Pancreas (tissue), 10 donors: ENCODE results near the gene NDUFS8. TPM values are rescaled to one million over a fixed set of nuclear protein-coding genes. Genes with fewer than 3 reads are reported as not detected.
"Not testable (repeated sequence)": the region's sequence is repeated elsewhere in the genome, so short reads cannot be mapped to it uniquely, and the experiment has no call there.

Experiments used
- ATAC-seq, 4 donors: fragments of 200-7000 bp; cut with Tn5 transposase; one replicate each; pipeline versions ENCODE4 v1.8.0 to v1.9.1; 2020; ENCODE audit warnings: mild to moderate bottlenecking in 4 of 4, moderate library complexity in 4 of 4
- DNase-seq, 6 donors: peaks; one replicate each; pipeline ENCODE4 v3.0.0-alpha.2; 2020
- FAIRE-seq: peaks from 2 replicates; lab custom pipeline; 2012; peaks lifted over from hg19 to GRCh38; lab: Jason Lieb, UNC
- H3K27ac ChIP-seq, 4 donors: fragments of 200-600 bp; sonication (generic); 1 replicate in 3 of 4; 2 replicates in 1 of 4; pipeline versions ENCODE4 v1.5.0 to v1.8.0; 2020
- H3K27me3 ChIP-seq, 4 donors: fragments of 200-600 bp; one replicate each; pipeline ENCODE4 v1.8.0; 2021
- H3K36me3 ChIP-seq, 3 donors: fragments of 200-600 bp; sonication (generic) in 1 of 3; one replicate each; pipeline versions ENCODE4 v1.5.0 to v1.8.0; 2020 to 2021
- H3K4me1 ChIP-seq, 3 donors: fragments of 200-600 bp; one replicate each; pipeline ENCODE4 v1.8.0; 2021
- H3K4me3 ChIP-seq, 4 donors: fragments of 200-600 bp; sonication (generic) in 2 of 4; one replicate each; pipeline versions ENCODE4 v1.5.0 to v1.8.0; 2020 to 2021
- H3K9me3 ChIP-seq, 4 donors: fragments of 200-600 bp; one replicate each; pipeline ENCODE4 v1.8.0; 2021
- CTCF ChIP-seq, 4 donors: fragments of 200-600 bp; sonication (generic) in 3 of 4; IDR thresholded peaks; one replicate each; pipeline versions ENCODE4 v1.5.0 to v1.8.0; 2021; ENCODE audit warnings: antibody characterized with exemption in 4 of 4
- WGBS, 2 donors: extraction: QIAGEN DNeasy Blood & Tissue Kit; methylation state at CpG; one replicate each; pipeline ENCODE4 v1.1.7; 2013; 5-methylcytosine and 5-hydroxymethylcytosine counted together
- intact Hi-C, 3 donors: fragments of 100-400 bp; cut with DNase I; formaldehyde crosslinking; loops; one replicate each; pipeline versions ENCODE4 v1.11.1 to v1.14.2; 2022
- polyA plus RNA-seq, 2 donors: library from polyadenylated mRNA; stranded (reverse); fragments of 200-250 nt; gene quantifications; one replicate each; pipeline ENCODE4 v1.2.3, GENCODE V29; 2013
- total RNA-seq, 6 donors: library from RNA; stranded (reverse); fragmentation: NEBNext Ultra II Directional in 4 of 6; extraction: Animal tissue kit (Norgen Biotek cat#: 25700) in 4 of 6; gene quantifications; one replicate each; pipeline versions ENCODE4 v1.2.1 to v1.2.4, GENCODE V29; 2021 to 2023
- donor health status: healthy with polysubstance abuse.
- donor health status: DM: no; HTN: no; CAD: no; lungs with moderate emphysema.
- donor health status: DM: no; HTN: no; CAD: no.
- donor health status: control.
- donor health status: control.
- donor health status: Bipolar disorder and iron deficiency.
- donor health status: DM: yes; HTN: yes; CAD: no.
- donor health status: DM: no; HTN: no; CAD: no.
- donor health status: DM: no; HTN: no; CAD: no.
- donor health status: DM: yes; HTN: yes; CAD: no.

Gene NDUFS8
- total and polyA plus RNA-seq, 8 donors, result 43.6 to 121 (median 61.8) TPM

- TF ChIP-seq CTCF (IDR thresholded peaks at IDR 0.05), result peak; percentile 35 to 69 (median 60)
These were observed 36.7 kb upstream of the NDUFS8 start for GRCh38 chr11:67993821-67994220.

GRCh38 chr11:67994387-67994786 lies 36.1 kb upstream of the NDUFS8 start:
- intact Hi-C loops, result not testable (repeated sequence)
- 83 to 86% methylated on average over 5 of the region's 5 CpGs for WGBS, 2 donors

More at GRCh38 chr11:67993821-67994220, 36.7 kb upstream of the NDUFS8 start:
- H3K27me3 ChIP-seq, H3K36me3 ChIP-seq, H3K9me3 ChIP-seq, H3K4me1 ChIP-seq, intact Hi-C loops, H3K4me3 ChIP-seq, H3K27ac ChIP-seq, FAIRE-seq: not testable (repeated sequence)
- WGBS, 2 donors, result 17 to 26% methylated on average over 12 of the region's 12 CpGs
- peak in 5 of 6 donors; percentile 43 to 86 (median 74) for DNase-seq
- ATAC-seq, result peak in 1 of 4 donors; percentile 29

GRCh38 chr11:67995129-67995528 lies 35.4 kb upstream of the NDUFS8 start:
- WGBS, 2 donors, result 96 to 97% methylated on average over 3 of the region's 3 CpGs
- FAIRE-seq, result not testable (repeated sequence)

More at GRCh38 chr11:67994387-67994786, 36.1 kb upstream of the NDUFS8 start:
- not testable (repeated sequence) for H3K4me3 ChIP-seq, H3K4me1 ChIP-seq, FAIRE-seq, H3K27ac ChIP-seq, H3K9me3 ChIP-seq, H3K27me3 ChIP-seq, H3K36me3 ChIP-seq, ATAC-seq
- DNase-seq, result peak in 1 of 6 donors; percentile 32

GRCh38 chr11:67995579-67995978 lies 34.9 kb upstream of the NDUFS8 start:
- H3K27me3 ChIP-seq, H3K27ac ChIP-seq, H3K9me3 ChIP-seq, FAIRE-seq, H3K4me1 ChIP-seq, ATAC-seq, intact Hi-C loops, H3K4me3 ChIP-seq, H3K36me3 ChIP-seq, DNase-seq: not testable (repeated sequence)
- 76 to 81% methylated on average over 11 to 14 of the region's 14 CpGs for WGBS, 2 donors

More at GRCh38 chr11:67995129-67995528, 35.4 kb upstream of the NDUFS8 start:
- H3K4me3 ChIP-seq, H3K27ac ChIP-seq, H3K27me3 ChIP-seq, H3K9me3 ChIP-seq, intact Hi-C loops, H3K36me3 ChIP-seq, ATAC-seq, H3K4me1 ChIP-seq: not testable (repeated sequence)
- DNase-seq, result peak in 1 of 6 donors; percentile 49

GRCh38 chr11:67996051-67996450 lies 34.4 kb upstream of the NDUFS8 start:
- Histone ChIP-seq H3K27ac (no peak overlapping the region), H3K4me3 (no peak overlapping the region), H3K27me3 (no peaks in the 10 kb centered on the region), H3K36me3 (no peaks in the 10 kb centered on the region), H3K4me1 (no peaks in the 10 kb centered on the region), H3K9me3 (no peaks in the 10 kb centered on the region)
- ATAC-seq (no peak), FAIRE-seq (no peak), DNase-seq (no peak)
- 88 to 92% methylated on average over 13 of the region's 13 CpGs for WGBS, 2 donors
- intact Hi-C loops, result no loop called here
- TF ChIP-seq CTCF (IDR thresholded peaks at IDR 0.05), result no peak

GRCh38 chr11:67996622-67997474 lies 33.6 kb upstream of the NDUFS8 start:
- H3K4me1 ChIP-seq, result no peaks in the 10 kb centered on the region
- peak; percentile 79 to 96 (median 92) for ATAC-seq
- H3K9me3 ChIP-seq, result no peaks in the 10 kb centered on the region
- H3K27ac ChIP-seq, result no peak overlapping the region
- peak overlapping the region in 1 of 4 donors; percentile 23 for H3K4me3 ChIP-seq
- intact Hi-C loops, result no loop called here
- no peaks in the 10 kb centered on the region for H3K27me3 ChIP-seq
- TF ChIP-seq CTCF (IDR thresholded peaks at IDR 0.05), result no peak
- FAIRE-seq, result no peak
- peak; percentile 80 to 89 (median 82) for DNase-seq
- H3K36me3 ChIP-seq, result no peaks in the 10 kb centered on the region
- 58 to 73% methylated on average over 38 to 41 of the region's 41 CpGs for WGBS, 2 donors
